Suprapubic skin (tissue), 4 donors: ENCODE data around the gene UPP1.

Experiments used
- EP300 ChIP-seq: sonication (generic); formaldehyde crosslinking; IDR thresholded peaks from one replicate; pipeline ENCODE4 v1.6.1; 2017; ENCODE audit warnings: antibody characterized with exemption
- POLR2A ChIP-seq, 2 donors: fragments of 450-650 bp; IDR thresholded peaks; one replicate each; pipeline ENCODE4 v1.6.1; 2017; ENCODE audit warnings: antibody characterized with exemption in 2 of 2, mild to moderate bottlenecking in 2 of 2, moderate library complexity in 2 of 2
- POLR2AphosphoS5 ChIP-seq, 3 donors: sonication (generic); formaldehyde crosslinking; IDR thresholded peaks; one replicate each; pipeline ENCODE4 v1.6.1; 2017; ENCODE audit warnings: antibody characterized with exemption in 3 of 3
- TF ChIP-seq, protein P1 (sequence below), 2 donors: fragments of 200-600 bp in 1 of 2; fragments of 450-650 bp in 1 of 2; sonication (generic) in 1 of 2; IDR thresholded peaks; one replicate each; pipeline ENCODE4 v1.5.1; 2016 to 2019; ENCODE audit warnings: antibody characterized with exemption in 2 of 2, mild to moderate bottlenecking in 1 of 2, moderate library complexity in 1 of 2

DNA sequence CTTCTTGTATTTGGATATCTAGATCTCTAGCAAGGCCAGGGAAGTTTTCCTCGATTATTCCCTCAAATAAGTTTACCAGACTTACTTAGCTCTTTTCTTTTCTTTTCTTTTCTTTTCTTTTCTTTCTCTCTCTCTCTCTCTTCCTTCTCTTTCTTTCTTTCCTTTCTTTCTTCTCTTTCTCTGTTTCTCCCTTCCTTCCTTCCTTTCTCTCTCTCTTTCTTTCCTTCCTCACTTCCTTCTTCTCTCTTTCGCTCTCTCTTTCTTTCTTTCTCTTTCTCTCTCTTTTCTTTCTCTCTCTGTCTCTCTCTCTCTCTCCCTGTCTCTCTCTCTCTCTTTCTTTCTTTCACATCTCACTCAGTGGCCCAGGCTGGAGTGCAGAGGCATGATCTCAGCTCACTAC, 37.0 kb downstream of the UPP1 start:
- TF ChIP-seq EP300 (no peak), POLR2AphosphoS5 (IDR thresholded peaks at IDR 0.05) (no peak), POLR2A (IDR thresholded peaks at IDR 0.05) (no peak)
- TF ChIP-seq, protein P1, sequence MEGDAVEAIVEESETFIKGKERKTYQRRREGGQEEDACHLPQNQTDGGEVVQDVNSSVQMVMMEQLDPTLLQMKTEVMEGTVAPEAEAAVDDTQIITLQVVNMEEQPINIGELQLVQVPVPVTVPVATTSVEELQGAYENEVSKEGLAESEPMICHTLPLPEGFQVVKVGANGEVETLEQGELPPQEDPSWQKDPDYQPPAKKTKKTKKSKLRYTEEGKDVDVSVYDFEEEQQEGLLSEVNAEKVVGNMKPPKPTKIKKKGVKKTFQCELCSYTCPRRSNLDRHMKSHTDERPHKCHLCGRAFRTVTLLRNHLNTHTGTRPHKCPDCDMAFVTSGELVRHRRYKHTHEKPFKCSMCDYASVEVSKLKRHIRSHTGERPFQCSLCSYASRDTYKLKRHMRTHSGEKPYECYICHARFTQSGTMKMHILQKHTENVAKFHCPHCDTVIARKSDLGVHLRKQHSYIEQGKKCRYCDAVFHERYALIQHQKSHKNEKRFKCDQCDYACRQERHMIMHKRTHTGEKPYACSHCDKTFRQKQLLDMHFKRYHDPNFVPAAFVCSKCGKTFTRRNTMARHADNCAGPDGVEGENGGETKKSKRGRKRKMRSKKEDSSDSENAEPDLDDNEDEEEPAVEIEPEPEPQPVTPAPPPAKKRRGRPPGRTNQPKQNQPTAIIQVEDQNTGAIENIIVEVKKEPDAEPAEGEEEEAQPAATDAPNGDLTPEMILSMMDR (IDR thresholded peaks at IDR 0.05) = no peak
